ENCODE measurements around the gene FOXP1.

DNA sequence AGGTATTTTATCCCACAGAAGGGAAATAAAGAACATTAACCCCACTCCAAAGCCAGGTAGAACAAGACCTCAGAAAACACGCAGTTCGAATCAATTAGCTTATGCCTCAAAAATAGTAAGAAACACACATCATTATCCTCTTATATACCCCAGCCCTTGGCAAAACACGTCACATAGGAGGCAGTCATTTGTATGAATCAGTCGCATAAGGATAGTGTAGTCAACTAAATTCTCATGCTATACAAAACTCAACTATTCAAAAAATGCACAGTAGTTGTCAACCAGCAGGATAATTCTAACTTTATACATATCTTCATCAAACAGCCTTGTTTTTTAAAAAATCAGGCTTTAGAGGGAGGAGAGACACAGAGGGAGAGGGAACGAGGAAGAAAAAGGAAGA is 298.4 kb downstream of the FOXP1 start:
- no peak for TF ChIP-seq TOX (CRISPR knock-in tag; IDR thresholded peaks at IDR 0.05; ENCODE audit: borderline replicate concordance)
- TF ChIP-seq PPARA (CRISPR knock-in tag; IDR thresholded peaks at IDR 0.05; ENCODE audit: borderline replicate concordance), result no peak

All from SK-N-SH treated with all-trans-retinoic acid at 6 μM for 48 hours (cell line).